ENCODE data around the gene IRF2.
A peak's percentile ranks its signal among the peaks of the same experiment; 100 is the strongest.
"Not testable (repeated sequence)": the region's sequence is repeated elsewhere in the genome, so short reads cannot be mapped to it uniquely, and the experiment has no call there.

Gene IRF2

DNA sequence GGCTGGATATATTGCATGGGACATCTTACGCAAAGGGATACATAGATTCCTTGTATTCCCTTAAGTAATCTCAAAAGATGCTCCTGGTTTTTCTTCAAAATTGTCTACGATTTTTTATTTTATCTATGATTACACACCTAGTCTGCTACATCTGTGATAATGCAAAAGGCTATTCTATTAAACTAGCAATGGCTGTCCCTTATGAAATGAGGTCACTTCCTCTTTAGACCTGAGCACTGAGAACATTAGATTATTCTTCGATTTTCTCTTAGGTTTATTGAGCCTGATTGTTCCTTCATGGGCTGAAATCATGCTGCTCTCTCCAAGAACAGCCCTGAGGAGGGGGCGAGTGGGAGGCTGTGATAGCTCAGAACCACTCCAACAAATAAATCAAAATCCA is 129.9 kb downstream of the IRF2 start:
- H3K27ac ChIP-seq (ENCODE audit: low read depth in 2 of 2, low read length in 2 of 2), result peak overlapping the region in 1 of 2 donors; percentile 53
- no peaks in the 10 kb centered on the region for H3K27me3 ChIP-seq (ENCODE audit: control insufficient read depth in 2 of 2, insufficient read depth in 2 of 2, low read length in 2 of 2)
- no peak overlapping the region for H3K9ac ChIP-seq (ENCODE audit: low read depth in 1 of 2, low read length in 2 of 2)
- no peak overlapping the region for H3K4me3 ChIP-seq (ENCODE audit: low read length in 2 of 2)
- H3K4me1 ChIP-seq (ENCODE audit: control insufficient read depth in 2 of 2, insufficient read depth in 2 of 2, low read length in 2 of 2), result peaks cover 40 to 55% of the 10 kb centered on the region in 2 donors
- H3K9me3 ChIP-seq (ENCODE audit: control insufficient read depth in 2 of 2, low read length in 2 of 2), result no peaks in the 10 kb centered on the region
- H3K36me3 ChIP-seq (ENCODE audit: control insufficient read depth in 2 of 2, insufficient read depth in 2 of 2, low read length in 2 of 2), result no peaks in the 10 kb centered on the region

DNA sequence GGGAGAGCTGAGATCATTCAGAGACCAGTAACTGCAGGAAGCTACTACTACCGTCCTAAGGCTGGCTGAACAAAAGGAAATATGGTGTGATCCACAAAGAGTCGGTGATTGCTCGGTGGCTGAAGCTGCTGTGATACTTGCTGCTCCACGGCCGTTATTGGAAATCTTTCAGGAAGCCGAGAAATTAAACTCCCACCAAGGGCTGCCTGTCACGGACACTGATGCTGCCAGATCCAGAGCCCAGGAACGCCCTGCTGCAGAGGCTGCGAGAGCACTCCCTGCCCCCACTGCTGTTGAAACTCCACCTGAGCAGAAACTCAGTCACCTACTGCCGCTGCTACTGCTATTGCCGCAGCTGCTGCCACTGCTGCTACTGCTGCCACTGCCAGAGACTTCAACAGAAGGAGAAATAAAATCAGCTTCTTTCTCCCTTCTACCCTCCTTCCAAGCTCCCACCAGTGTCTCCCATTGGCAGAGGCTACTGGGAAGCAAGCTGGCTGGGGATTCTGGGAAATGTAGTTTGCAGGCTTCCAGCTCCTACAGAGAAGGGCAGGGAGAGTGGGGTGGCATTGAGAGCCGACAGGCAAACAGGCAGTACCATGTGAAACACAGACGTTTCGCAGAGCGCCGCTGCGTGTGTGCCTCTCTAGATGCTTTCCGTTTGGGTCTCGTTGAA is 130.7 kb downstream of the IRF2 start:
- peak overlapping the region; percentile 90 to 93 for H3K27ac ChIP-seq (ENCODE audit: low read depth in 2 of 2, low read length in 2 of 2)
- H3K9ac ChIP-seq (ENCODE audit: low read depth in 1 of 2, low read length in 2 of 2), result peak overlapping the region; percentile 72 to 82
- no peaks in the 10 kb centered on the region for H3K9me3 ChIP-seq (ENCODE audit: control insufficient read depth in 2 of 2, low read length in 2 of 2)
- H3K27me3 ChIP-seq (ENCODE audit: control insufficient read depth in 2 of 2, insufficient read depth in 2 of 2, low read length in 2 of 2), result no peaks in the 10 kb centered on the region
- H3K36me3 ChIP-seq (ENCODE audit: control insufficient read depth in 2 of 2, insufficient read depth in 2 of 2, low read length in 2 of 2), result no peaks in the 10 kb centered on the region
- H3K4me1 ChIP-seq (ENCODE audit: control insufficient read depth in 2 of 2, insufficient read depth in 2 of 2, low read length in 2 of 2), result peaks cover 34 to 47% of the 10 kb centered on the region in 2 donors
- peak overlapping the region; percentile 86 to 91 for H3K4me3 ChIP-seq (ENCODE audit: low read length in 2 of 2)

DNA sequence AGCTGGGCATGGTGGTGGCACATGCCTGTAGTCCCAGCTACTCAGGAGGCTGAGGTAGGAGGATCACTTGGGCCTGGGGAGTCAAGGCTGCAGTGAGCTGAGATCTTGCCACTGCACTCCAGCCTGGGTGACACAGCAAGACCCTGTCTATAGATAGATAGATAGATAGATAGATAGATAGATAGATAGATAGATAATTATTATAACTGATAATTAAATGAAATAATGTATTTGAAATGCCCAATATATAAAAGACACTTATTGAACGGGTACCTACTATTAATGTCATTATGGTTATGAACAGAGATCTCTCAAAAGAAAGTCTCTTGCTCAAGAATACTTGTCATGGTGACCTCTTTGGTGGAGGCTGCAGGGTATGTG is 131.5 kb downstream of the IRF2 start:
- H3K9me3 ChIP-seq (ENCODE audit: control insufficient read depth in 2 of 2, low read length in 2 of 2); H3K27me3 ChIP-seq (ENCODE audit: control insufficient read depth in 2 of 2, insufficient read depth in 2 of 2, low read length in 2 of 2); H3K36me3 ChIP-seq (ENCODE audit: control insufficient read depth in 2 of 2, insufficient read depth in 2 of 2, low read length in 2 of 2): not testable (repeated sequence)
- Histone ChIP-seq H3K27ac (ENCODE audit: low read depth in 2 of 2, low read length in 2 of 2) (peak overlapping the region; percentile 90 to 93), H3K4me1 (ENCODE audit: control insufficient read depth in 2 of 2, insufficient read depth in 2 of 2, low read length in 2 of 2) (peaks cover 27 to 39% of the 10 kb centered on the region in 2 donors), H3K9ac (ENCODE audit: low read depth in 1 of 2, low read length in 2 of 2) (peak overlapping the region; percentile 72 to 82), H3K4me3 (ENCODE audit: low read length in 2 of 2) (peak overlapping the region in 1 of 2 donors; percentile 91)

DNA sequence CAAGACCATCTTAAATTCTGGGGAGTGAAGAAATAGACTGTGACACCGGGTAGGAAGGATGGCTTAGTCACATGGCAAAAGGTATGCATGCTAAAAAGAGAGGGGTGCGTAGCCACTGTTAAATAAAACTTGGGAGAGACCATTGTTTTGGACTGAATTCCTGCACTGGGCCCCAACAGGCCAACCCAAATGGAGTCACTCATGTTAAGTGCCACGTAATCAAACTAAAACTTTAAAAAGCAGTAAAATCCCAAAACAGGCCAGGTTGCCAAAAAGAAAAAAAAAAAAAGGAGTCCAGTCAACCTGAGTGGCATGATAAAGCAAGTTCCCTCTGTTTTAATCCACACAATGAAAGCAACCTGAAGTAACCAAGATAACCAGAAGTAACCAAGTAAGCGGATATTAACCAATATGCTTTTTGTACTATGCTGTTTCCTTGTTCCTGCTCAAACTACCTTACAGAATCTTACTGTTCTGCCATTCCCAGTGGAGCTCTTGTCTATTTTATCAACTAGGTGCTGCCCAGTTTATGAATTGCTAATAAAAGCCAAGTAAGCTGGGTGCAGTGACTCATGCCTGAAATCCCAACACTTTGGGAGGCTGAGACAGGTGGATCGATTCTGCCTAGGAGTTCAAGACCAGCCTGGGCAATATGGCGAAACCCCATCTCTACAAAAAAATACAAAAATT is 132.0 kb downstream of the IRF2 start:
- Histone ChIP-seq H3K4me1 (ENCODE audit: control insufficient read depth in 2 of 2, insufficient read depth in 2 of 2, low read length in 2 of 2) (peaks cover 21 to 34% of the 10 kb centered on the region in 2 donors), H3K36me3 (ENCODE audit: control insufficient read depth in 2 of 2, insufficient read depth in 2 of 2, low read length in 2 of 2) (no peaks in the 10 kb centered on the region), H3K27ac (ENCODE audit: low read depth in 2 of 2, low read length in 2 of 2) (no peak overlapping the region), H3K9ac (ENCODE audit: low read depth in 1 of 2, low read length in 2 of 2) (no peak overlapping the region), H3K4me3 (ENCODE audit: low read length in 2 of 2) (no peak overlapping the region), H3K9me3 (ENCODE audit: control insufficient read depth in 2 of 2, low read length in 2 of 2) (peaks cover 0 to 3% of the 10 kb centered on the region in 2 donors), H3K27me3 (ENCODE audit: control insufficient read depth in 2 of 2, insufficient read depth in 2 of 2, low read length in 2 of 2) (no peaks in the 10 kb centered on the region)

DNA sequence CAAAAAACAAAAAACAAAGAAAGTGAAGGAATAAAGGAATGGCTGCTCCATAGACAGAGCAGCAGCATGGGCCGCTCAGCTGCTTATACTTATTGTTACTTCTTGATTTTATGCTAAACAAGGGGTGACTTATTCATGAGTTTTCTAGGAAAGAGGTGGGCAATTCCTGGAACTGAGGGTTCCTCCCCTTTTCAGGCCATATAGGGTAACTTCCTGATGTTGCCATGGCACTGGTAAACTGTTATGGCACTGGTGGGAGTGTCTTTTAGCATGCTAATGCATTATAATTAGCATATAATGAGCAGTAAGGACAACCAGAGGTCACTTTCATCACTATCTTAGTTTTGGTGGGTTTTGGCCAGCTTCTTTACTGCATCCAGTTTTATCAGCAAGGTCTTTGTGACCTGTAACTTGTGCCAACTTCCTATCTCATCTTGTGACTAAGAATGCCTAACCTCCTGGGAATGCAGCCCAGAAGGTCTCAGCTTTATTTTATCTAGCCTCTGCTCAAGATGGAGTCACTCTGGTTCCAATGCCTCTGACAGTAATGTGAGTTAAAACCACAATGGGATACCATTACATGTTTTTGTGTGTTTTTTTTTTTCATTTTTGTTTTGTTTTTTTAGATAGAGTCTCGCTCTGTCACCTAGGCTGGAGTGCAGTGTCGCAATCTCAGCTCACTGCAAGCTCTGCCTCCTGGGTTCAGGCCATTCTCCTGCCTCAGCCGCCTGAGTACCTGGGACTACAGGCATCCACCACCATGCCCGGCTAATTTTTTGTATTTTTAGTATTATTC is 134.8 kb downstream of the IRF2 start:
- not testable (repeated sequence) for H3K9me3 ChIP-seq (ENCODE audit: control insufficient read depth in 2 of 2, low read length in 2 of 2); H3K9ac ChIP-seq (ENCODE audit: low read depth in 1 of 2, low read length in 2 of 2); H3K4me3 ChIP-seq (ENCODE audit: low read length in 2 of 2); H3K27ac ChIP-seq (ENCODE audit: low read depth in 2 of 2, low read length in 2 of 2); H3K36me3 ChIP-seq (ENCODE audit: control insufficient read depth in 2 of 2, insufficient read depth in 2 of 2, low read length in 2 of 2); H3K27me3 ChIP-seq (ENCODE audit: control insufficient read depth in 2 of 2, insufficient read depth in 2 of 2, low read length in 2 of 2)
- peaks cover 3 to 11% of the 10 kb centered on the region in 2 donors for H3K4me1 ChIP-seq (ENCODE audit: control insufficient read depth in 2 of 2, insufficient read depth in 2 of 2, low read length in 2 of 2)

DNA sequence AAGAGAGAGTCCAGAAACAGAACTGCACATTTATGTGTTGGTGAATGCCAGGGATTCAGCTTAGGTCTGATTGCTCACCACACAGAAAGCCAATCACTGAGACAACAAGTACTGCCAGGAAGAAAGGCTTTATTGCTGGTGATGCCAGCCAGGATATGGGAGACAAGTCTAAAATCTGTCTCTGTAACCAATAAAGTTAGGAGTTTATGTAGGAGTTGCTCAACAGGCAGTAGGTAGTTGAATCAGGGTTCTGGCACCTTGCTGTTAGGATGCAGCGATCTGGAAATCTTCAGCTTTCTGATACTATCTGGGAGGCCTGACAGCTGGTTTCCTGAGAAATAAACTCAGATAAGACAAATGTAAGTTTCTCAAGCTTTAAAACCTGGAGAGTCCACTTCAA is 136.4 kb downstream of the IRF2 start:
- no peak overlapping the region for H3K9ac ChIP-seq (ENCODE audit: low read depth in 1 of 2, low read length in 2 of 2)
- H3K27me3 ChIP-seq (ENCODE audit: control insufficient read depth in 2 of 2, insufficient read depth in 2 of 2, low read length in 2 of 2), result no peaks in the 10 kb centered on the region
- H3K4me1 ChIP-seq (ENCODE audit: control insufficient read depth in 2 of 2, insufficient read depth in 2 of 2, low read length in 2 of 2), result no peaks in the 10 kb centered on the region
- no peaks in the 10 kb centered on the region for H3K36me3 ChIP-seq (ENCODE audit: control insufficient read depth in 2 of 2, insufficient read depth in 2 of 2, low read length in 2 of 2)
- H3K27ac ChIP-seq (ENCODE audit: low read depth in 2 of 2, low read length in 2 of 2), result no peak overlapping the region
- peaks cover 0 to 3% of the 10 kb centered on the region in 2 donors for H3K9me3 ChIP-seq (ENCODE audit: control insufficient read depth in 2 of 2, low read length in 2 of 2)
- no peak overlapping the region for H3K4me3 ChIP-seq (ENCODE audit: low read length in 2 of 2)

Data from mucosa of rectum (tissue), 2 donors.